Measurements from ENCODE around the gene DAW1.
A peak's percentile ranks its signal among the peaks of the same experiment; 100 is the strongest.
"Not testable (repeated sequence)": the region's sequence is repeated elsewhere in the genome, so short reads cannot be mapped to it uniquely, and the experiment has no call there.

DAW1 gene

DNA sequence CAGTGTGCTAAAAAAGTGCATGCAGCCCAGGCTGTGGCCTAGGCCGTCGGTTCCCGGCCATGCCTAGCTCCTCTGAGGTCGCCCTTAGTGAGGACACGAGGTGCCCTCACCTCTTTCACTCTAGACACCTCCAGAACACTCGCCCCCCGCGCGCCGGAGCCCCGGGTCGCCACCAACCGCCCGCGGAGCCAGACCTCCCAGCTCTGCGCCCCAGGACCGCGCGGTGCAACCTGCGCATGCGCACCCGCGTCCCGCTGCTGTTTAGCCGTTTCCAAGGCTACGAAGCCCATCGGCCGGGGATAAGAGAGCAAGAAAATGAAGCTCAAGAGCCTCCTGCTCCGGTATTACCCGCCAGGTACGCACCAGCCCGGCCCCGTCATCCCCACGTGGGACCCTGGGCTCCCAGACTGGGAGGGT lies at the start of gene DAW1:
DAW1 (plus strand) TSS at position 257 of the 417 bp plus-strand sequence; CDS start at position 316, 59 bp downstream.
- DNase-seq (ENCODE audit: low spot score), result no peak

- no peak for DNase-seq (ENCODE audit: low spot score)
These were observed 48.9 kb upstream of the DAW1 start for GRCh38 chr2:227822416-227823003.

GRCh38 chr2:227823922-227824321 lies 47.5 kb upstream of the DAW1 start:
- no peak for DNase-seq (ENCODE audit: low spot score)

GRCh38 chr2:227824711-227825110 lies 46.7 kb upstream of the DAW1 start:
- DNase-seq (ENCODE audit: low spot score), result no peak

DNA sequence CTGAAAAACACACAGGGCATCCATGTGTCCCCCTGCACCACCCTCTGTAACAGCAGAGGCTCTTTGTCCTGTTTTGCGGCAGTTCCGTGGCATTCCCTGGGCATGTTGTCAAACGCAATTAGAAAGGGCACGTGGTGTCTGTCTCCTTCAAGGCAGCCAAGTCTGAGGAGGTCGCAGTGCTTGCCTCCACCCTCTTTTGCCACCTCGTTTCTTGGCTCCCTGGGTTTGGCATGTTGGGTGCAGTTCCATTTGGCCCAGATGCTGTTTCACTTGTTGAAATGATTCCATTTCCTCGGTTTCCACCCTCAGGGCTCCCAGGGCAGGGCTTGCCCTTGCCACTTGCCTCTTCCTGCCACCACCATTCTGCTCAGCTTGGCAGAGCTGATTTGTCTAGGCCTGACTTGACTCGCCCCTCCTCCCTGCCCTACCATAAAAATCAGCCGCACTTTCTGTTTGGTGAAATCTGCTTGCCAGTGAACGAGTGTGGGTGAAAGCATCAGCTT lies 45.4 kb upstream of the DAW1 start:
- no peak for DNase-seq (ENCODE audit: low spot score)

DNA sequence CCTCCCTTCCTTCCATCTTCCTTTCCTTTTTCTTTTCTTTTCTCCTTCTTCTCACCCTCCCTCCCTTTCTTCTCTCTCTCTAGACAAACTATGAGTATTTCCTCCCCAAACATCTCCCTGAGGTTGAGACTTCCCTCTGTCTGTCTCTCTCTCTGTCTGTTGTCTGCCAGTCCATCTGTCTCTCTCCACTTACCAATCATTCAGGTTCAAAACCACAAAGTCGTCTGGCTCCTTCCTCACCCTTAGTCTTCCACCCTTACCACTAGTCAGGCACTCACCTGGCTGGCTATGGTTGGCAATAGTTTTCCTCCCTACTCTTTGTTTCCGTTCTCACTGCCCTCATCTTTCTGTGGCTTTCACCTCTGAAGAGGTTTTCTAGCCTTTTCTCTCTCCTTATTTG lies 44.9 kb upstream of the DAW1 start:
- no peak for DNase-seq (ENCODE audit: low spot score)

- DNase-seq (ENCODE audit: low spot score), result no peak
These were observed 44.3 kb upstream of the DAW1 start for GRCh38 chr2:227827143-227827542.

- DNase-seq (ENCODE audit: low spot score), result no peak
These were observed 42.9 kb upstream of the DAW1 start for GRCh38 chr2:227828477-227828912.

GRCh38 chr2:227829337-227829736 lies 42.1 kb upstream of the DAW1 start:
- no peak for DNase-seq (ENCODE audit: low spot score)

DNA sequence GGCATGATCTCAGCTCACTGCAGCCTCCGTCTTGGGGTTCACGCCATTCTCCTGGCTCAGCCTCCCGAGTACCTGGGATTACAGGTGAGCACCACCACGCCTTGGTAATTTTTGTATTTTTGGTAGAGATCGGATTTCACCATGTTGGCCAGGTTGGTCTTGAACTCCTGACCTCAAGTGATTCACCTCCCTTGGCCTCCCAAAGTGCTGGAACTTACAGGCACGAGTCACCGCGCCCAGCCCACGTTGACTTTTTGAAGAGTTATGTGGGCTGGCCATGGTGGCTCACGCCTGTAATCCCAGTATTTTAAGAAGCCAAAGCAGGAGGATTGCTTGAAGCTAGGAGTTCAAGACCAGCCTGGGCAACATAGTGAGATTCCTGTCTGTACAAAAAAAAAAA lies 37.0 kb upstream of the DAW1 start:
- DNase-seq (ENCODE audit: low spot score), result no peak

DNA sequence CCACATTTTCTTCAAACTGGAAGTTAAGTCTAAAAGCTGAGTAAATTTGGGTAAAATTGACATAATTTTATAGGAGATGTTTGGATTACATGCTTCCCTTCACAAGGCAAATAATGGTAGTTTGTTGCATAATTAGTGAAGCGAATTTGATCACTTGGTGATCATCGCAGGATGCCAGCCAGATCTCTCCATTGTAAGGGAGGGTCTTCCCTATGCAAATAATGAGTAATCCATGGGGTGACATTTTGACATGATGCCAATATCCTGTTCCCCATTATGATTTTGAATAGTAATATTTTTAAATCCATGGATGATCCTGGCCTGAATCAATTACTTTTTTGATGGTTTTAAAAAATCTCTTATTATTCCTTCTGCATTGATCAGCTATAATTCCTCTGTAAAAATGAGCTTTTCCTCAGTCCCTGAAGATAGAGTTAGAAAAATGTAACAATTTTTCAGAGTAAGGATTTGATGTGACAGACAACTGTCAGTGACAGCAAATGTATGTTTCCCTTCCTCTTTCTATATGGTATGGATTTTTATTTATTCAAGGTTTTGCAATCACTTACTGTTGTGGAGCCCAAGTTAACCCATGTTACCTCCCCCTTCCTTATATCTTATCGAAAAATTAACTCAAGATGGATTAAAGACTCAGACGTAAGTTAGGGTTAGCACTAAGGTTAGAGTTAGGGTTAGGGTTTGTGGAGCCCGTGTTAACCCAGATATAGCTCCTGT lies 36.3 kb upstream of the DAW1 start:
- DNase-seq (ENCODE audit: low spot score), result no peak

- not testable (repeated sequence) for DNase-seq (ENCODE audit: low spot score)
These were observed 31.9 kb upstream of the DAW1 start for GRCh38 chr2:227839339-227840129.

- no peak for DNase-seq (ENCODE audit: low spot score)
These were observed 24.6 kb upstream of the DAW1 start for GRCh38 chr2:227846831-227847230.

GRCh38 chr2:227848146-227848545 lies 23.3 kb upstream of the DAW1 start:
- DNase-seq (ENCODE audit: low spot score), result no peak

DNA sequence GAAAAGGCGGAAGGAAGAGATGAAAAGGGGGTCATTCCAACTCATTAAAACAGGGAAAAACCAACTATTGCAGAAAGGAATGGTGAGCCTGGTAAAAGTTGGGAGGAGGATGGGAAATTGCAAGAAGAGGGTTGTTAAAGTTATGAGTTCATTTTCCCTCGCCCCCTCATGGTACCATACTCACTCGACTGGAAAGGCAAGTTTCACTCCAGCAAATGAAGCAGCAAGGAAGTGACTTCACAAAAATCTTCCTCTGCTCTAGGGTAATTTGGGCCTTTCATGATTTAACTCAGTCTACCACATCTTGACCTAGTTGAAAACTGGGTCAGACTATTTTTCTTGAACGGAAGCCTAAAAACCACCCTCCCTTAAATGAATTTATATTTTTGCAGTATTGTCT lies 22.8 kb upstream of the DAW1 start:
- DNase-seq (ENCODE audit: low spot score), result no peak

DNA sequence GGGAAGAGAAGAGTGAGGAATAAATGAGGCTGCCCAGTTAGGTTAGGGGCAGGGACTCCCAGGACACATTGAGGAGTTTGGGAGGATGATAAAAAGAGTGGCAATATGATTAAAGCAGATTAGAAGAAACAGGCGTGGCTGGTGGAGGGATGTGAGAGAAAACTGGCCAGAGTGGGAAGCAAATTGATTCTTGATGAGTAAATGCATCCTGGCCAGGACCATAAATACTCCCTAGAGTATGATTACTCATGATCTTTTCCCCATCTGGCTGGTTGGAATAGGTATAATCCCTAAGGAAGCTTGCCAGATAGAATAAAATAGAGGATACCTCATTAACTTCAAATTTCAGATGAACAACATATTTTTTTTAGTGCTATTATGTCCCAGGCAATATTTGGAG lies 21.5 kb upstream of the DAW1 start:
- DNase-seq (ENCODE audit: low spot score), result no peak

DNA sequence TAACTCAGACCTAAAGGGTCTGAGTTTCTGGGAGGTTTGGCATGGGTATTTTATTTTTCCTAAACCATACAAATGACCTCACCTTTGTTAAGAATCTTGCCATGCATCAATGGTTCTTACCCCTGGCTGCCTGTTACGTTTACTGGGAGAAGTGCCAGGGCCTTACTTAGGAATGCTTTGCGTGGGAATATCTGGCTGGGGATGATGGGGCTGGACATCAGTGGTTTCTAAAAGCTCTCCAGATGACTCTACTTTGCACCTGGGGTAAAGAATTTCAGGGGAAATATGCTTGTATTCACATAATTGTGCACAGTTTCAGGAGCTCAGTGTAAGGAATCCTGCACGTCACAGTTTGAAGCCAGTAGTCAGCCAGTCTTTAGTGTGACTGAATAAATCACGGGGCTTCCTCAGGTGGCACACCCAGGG lies 18.2 kb upstream of the DAW1 start:
- DNase-seq (ENCODE audit: low spot score), result no peak

DNA sequence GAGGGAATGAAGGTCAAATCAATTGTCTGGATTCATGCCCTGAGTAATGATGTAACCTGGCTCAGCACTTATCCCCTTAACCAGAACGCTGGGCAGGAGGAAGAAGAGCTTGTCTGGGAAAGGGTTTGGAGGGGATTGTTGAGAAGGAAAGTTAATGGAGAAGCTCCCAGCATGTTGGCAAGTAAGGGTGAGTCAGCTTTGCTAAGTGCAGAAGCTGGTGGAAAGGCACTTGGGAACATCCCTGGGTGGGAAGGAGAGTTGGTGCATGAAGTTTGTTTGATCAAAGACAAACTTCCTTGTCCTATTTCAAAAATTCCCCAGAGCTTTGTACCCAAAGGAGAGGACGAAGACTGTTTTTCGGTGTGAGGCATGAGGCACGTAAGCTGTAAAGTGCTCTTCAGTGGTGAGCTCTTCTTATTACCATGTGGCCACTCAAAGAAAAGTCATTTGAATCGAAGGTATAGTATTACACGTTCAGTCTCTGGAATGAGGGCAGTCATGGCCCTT lies 17.6 kb upstream of the DAW1 start:
- no peak for DNase-seq (ENCODE audit: low spot score)

GRCh38 chr2:227855440-227855839 lies 16.0 kb upstream of the DAW1 start:
- DNase-seq (ENCODE audit: low spot score), result peak; percentile 84

GRCh38 chr2:227856697-227857096 lies 14.7 kb upstream of the DAW1 start:
- DNase-seq (ENCODE audit: low spot score), result no peak

DNA sequence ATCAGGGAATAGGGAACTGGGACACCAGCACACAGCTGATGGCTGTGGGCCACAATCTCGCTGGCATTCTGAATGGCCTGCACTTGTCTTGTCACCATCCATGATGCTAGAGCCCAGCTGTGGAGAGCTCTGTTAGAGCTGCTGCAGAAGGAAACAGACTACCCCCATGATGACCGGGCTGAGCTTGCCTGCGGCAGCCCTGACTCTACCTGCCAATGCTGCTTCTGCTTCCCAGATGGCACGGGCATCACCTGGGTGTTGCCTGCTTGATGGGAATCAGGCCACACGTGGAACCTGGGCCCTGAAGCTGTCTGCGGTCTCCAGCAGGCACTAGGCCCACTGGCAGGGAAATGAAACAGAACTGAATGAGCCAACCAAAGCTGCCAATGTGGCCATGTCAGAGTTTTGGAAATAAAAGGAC lies 11.2 kb upstream of the DAW1 start:
- DNase-seq (ENCODE audit: low spot score), result no peak

DNA sequence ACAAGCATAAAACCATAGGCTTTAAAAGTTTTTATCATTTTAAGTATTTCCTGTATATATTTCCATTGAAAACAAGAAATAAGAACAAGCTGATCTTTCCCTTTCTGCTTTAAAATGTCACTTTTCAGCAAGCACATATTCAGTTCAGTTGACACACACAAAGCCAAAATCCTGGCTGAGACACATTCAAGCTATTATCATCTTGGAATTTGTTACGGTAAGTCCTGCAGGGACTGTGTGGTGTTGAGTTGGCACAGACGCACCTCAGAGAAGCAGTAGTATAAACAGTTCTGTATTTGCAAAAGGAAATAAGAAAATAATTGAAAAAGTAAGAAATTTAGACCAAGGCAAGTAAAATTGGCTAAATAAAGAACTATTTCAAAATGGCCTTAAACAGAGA lies 10.4 kb upstream of the DAW1 start:
- DNase-seq (ENCODE audit: low spot score), result no peak
